Neural cell (in vitro differentiated cells): Measurements from ENCODE around the gene DNAJC18. TPM values are rescaled to one million over a fixed set of nuclear protein-coding genes. Genes with fewer than 3 reads are reported as not detected.

Source experiments
- H2AFZ ChIP-seq: fragments of 200-600, 300-800 bp; sonication (generic), shearing (Covaris generic); 2 replicates; pipeline ENCODE4 v1.6.0; 2014; ENCODE audit warnings: low read depth, mild to moderate bottlenecking, antibody characterized with exemption, low read length, moderate library complexity
- H3F3A ChIP-seq: fragments of 200-600 bp; shearing (Covaris generic); 2 replicates; pipeline ENCODE4 v1.6.1; 2016; ENCODE audit warnings: mild to moderate bottlenecking, moderate library complexity, mixed read lengths, antibody characterized with exemption, low read length; ENCODE audit not compliant: insufficient read depth, poor library complexity, severe bottlenecking
- H3K27ac ChIP-seq: fragments of 200-600, 300-800 bp; sonication (generic), shearing (Covaris generic); 2 replicates; pipeline ENCODE4 v1.5.1; 2014; ENCODE audit warnings: mild to moderate bottlenecking, low read length, moderate library complexity
- H3K27me3 ChIP-seq: fragments of 300-800, 200-600 bp; sonication (generic), shearing (Covaris generic); 2 replicates; pipeline ENCODE4 v1.6.0; 2014; ENCODE audit warnings: mild to moderate bottlenecking, low read depth, low read length, moderate library complexity; ENCODE audit not compliant: insufficient read depth
- H3K36me3 ChIP-seq: fragments of 300-800, 200-600 bp; sonication (generic), shearing (Covaris generic); 2 replicates; pipeline ENCODE4 v1.5.1; 2014; ENCODE audit warnings: mild to moderate bottlenecking, antibody characterized with exemption, low read length, moderate library complexity; ENCODE audit not compliant: insufficient read depth
- H3K4me2 ChIP-seq: fragments of 300-800, 200-600 bp; sonication (generic), shearing (Covaris generic); 2 replicates; pipeline ENCODE4 v1.6.0; 2014; ENCODE audit warnings: mild to moderate bottlenecking, low read length
- H3K4me3 ChIP-seq: fragments of 300-800, 200-600 bp; sonication (generic), shearing (Covaris generic); 2 replicates; pipeline ENCODE4 v1.5.1; 2014; ENCODE audit warnings: mild to moderate bottlenecking, low read length, moderate library complexity
- H3K79me2 ChIP-seq: fragments of 200-600 bp; shearing (Covaris generic); replicated peaks from 2 replicates; pipeline ENCODE4 v1.6.0; 2014; ENCODE audit warnings: mild to moderate bottlenecking, low read length, moderate library complexity; ENCODE audit not compliant: insufficient read depth
- H3K9ac ChIP-seq: fragments of 300-800, 200-600 bp; sonication (generic), shearing (Covaris generic); 2 replicates; pipeline ENCODE4 v1.6.1; 2016; ENCODE audit warnings: mild to moderate bottlenecking, low read length, mixed read lengths
- H3K9me2 ChIP-seq: fragments of 200-600 bp; shearing (Covaris generic); 2 replicates; pipeline ENCODE4 v1.6.1; 2016; ENCODE audit warnings: mild to moderate bottlenecking, low read length, mixed read lengths; ENCODE audit not compliant: insufficient read depth
- H3K9me3 ChIP-seq: fragments of 200-600, 300-800 bp; sonication (generic), shearing (Covaris generic); 2 replicates; pipeline ENCODE4 v1.6.1; 2016; ENCODE audit warnings: mild to moderate bottlenecking, mixed run types, low read length, moderate library complexity, mixed read lengths
- H4K20me1 ChIP-seq: fragments of 200-600 bp; shearing (Covaris generic); 2 replicates; pipeline ENCODE4 v1.6.1; 2016; ENCODE audit warnings: mild to moderate bottlenecking, mixed run types; ENCODE audit not compliant: insufficient read depth
- EP300 ChIP-seq: fragments of 450-650 bp; conservative IDR thresholded peaks from 2 replicates; pipeline ENCODE4 v1.6.1; 2014; ENCODE audit warnings: antibody characterized with exemption, mild to moderate bottlenecking, moderate library complexity; ENCODE audit not compliant: poor library complexity, severe bottlenecking
- EZH2 ChIP-seq: fragments of 200-600, 300-800 bp; shearing (Covaris generic), sonication (generic); IDR thresholded peaks from 2 replicates; pipeline ENCODE4 v1.6.1; 2014; ENCODE audit warnings: antibody characterized with exemption, low read length, borderline replicate concordance, mild to moderate bottlenecking; ENCODE audit not compliant: insufficient read depth, poor library complexity, severe bottlenecking
- MXI1 ChIP-seq: fragments of 450-650 bp; conservative IDR thresholded peaks from 2 replicates; pipeline ENCODE4 v1.6.1; 2014; ENCODE audit warnings: antibody characterized with exemption, mild to moderate bottlenecking; ENCODE audit not compliant: poor library complexity, severe bottlenecking
- POLR2AphosphoS5 ChIP-seq: IDR thresholded peaks from 2 replicates; pipeline ENCODE4 v1.6.1; 2012
- RAD21 ChIP-seq: fragments of 450-650 bp; conservative IDR thresholded peaks from 2 replicates; pipeline ENCODE4 v1.6.1; 2014; ENCODE audit warnings: antibody characterized with exemption, mild to moderate bottlenecking, moderate library complexity
- SMC3 ChIP-seq: fragments of 450-650 bp; conservative IDR thresholded peaks from 2 replicates; pipeline ENCODE4 v1.6.1; 2014; ENCODE audit warnings: antibody characterized with exemption, mild to moderate bottlenecking, moderate library complexity; ENCODE audit not compliant: poor library complexity
- TAF1 ChIP-seq: IDR thresholded peaks from 2 replicates; pipeline ENCODE4 v1.6.1; 2012; ENCODE audit warnings: low read depth
- polyA plus RNA-seq: library from polyadenylated mRNA; depleted of rRNA; stranded (reverse); fragments of >200 nt; gene quantifications from 2 replicates; pipeline ENCODE4 v1.2.3, GENCODE V29; 2014
- TF ChIP-seq, protein P1 (sequence below): fragments of 450-650 bp; IDR thresholded peaks from 2 replicates; pipeline ENCODE4 v1.5.1; 2014; ENCODE audit warnings: antibody characterized with exemption, mild to moderate bottlenecking, moderate library complexity; ENCODE audit not compliant: poor library complexity, severe bottlenecking
- TF ChIP-seq, protein P2 (sequence below): IDR thresholded peaks from 2 replicates; pipeline ENCODE4 v1.6.1; 2012; ENCODE audit warnings: borderline replicate concordance

Gene DNAJC18
- polyA plus RNA-seq, 1 donor from 2014 or later: 44.4 TPM

- H3K79me2 ChIP-seq: no peaks in the 10 kb centered on the region
- H3K9me3 ChIP-seq: no peaks in the 10 kb centered on the region
- H3K27ac ChIP-seq: no peak overlapping the region
- no peak overlapping the region for H3K9ac ChIP-seq
- no peak overlapping the region for H3K4me3 ChIP-seq
- no peaks in the 10 kb centered on the region for H3K9me2 ChIP-seq
- no peak overlapping the region for H2AFZ ChIP-seq
- H3K4me2 ChIP-seq: no peak overlapping the region
- no peaks in the 10 kb centered on the region for H3K27me3 ChIP-seq
- no peaks in the 10 kb centered on the region for H3K36me3 ChIP-seq
- no peak for TF ChIP-seq POLR2AphosphoS5
- TF ChIP-seq EP300: no peak
- TF ChIP-seq, protein P1, sequence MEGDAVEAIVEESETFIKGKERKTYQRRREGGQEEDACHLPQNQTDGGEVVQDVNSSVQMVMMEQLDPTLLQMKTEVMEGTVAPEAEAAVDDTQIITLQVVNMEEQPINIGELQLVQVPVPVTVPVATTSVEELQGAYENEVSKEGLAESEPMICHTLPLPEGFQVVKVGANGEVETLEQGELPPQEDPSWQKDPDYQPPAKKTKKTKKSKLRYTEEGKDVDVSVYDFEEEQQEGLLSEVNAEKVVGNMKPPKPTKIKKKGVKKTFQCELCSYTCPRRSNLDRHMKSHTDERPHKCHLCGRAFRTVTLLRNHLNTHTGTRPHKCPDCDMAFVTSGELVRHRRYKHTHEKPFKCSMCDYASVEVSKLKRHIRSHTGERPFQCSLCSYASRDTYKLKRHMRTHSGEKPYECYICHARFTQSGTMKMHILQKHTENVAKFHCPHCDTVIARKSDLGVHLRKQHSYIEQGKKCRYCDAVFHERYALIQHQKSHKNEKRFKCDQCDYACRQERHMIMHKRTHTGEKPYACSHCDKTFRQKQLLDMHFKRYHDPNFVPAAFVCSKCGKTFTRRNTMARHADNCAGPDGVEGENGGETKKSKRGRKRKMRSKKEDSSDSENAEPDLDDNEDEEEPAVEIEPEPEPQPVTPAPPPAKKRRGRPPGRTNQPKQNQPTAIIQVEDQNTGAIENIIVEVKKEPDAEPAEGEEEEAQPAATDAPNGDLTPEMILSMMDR: no peak
- no peak for TF ChIP-seq TAF1
- no peak for TF ChIP-seq MXI1
- TF ChIP-seq SMC3: no peak
- no peak for TF ChIP-seq RAD21
- TF ChIP-seq, protein P2, sequence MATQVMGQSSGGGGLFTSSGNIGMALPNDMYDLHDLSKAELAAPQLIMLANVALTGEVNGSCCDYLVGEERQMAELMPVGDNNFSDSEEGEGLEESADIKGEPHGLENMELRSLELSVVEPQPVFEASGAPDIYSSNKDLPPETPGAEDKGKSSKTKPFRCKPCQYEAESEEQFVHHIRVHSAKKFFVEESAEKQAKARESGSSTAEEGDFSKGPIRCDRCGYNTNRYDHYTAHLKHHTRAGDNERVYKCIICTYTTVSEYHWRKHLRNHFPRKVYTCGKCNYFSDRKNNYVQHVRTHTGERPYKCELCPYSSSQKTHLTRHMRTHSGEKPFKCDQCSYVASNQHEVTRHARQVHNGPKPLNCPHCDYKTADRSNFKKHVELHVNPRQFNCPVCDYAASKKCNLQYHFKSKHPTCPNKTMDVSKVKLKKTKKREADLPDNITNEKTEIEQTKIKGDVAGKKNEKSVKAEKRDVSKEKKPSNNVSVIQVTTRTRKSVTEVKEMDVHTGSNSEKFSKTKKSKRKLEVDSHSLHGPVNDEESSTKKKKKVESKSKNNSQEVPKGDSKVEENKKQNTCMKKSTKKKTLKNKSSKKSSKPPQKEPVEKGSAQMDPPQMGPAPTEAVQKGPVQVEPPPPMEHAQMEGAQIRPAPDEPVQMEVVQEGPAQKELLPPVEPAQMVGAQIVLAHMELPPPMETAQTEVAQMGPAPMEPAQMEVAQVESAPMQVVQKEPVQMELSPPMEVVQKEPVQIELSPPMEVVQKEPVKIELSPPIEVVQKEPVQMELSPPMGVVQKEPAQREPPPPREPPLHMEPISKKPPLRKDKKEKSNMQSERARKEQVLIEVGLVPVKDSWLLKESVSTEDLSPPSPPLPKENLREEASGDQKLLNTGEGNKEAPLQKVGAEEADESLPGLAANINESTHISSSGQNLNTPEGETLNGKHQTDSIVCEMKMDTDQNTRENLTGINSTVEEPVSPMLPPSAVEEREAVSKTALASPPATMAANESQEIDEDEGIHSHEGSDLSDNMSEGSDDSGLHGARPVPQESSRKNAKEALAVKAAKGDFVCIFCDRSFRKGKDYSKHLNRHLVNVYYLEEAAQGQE: no peak
- no peak for TF ChIP-seq EZH2
- H4K20me1 ChIP-seq: no peaks in the 10 kb centered on the region
- H3F3A ChIP-seq: no peaks in the 10 kb centered on the region
Observed at GRCh38 chr5:139461176-139461575, 21.9 kb upstream of the DNAJC18 start.

- Histone ChIP-seq H3K9me3 (no peaks in the 10 kb centered on the region), H3K79me2 (no peaks in the 10 kb centered on the region), H3K36me3 (no peaks in the 10 kb centered on the region), H3K4me3 (no peak overlapping the region), H3K4me2 (no peak overlapping the region), H4K20me1 (no peaks in the 10 kb centered on the region), H3K9ac (no peak overlapping the region), H3K27ac (no peak overlapping the region), H3K9me2 (no peaks in the 10 kb centered on the region), H3K27me3 (no peaks in the 10 kb centered on the region), H2AFZ (no peak overlapping the region), H3F3A (no peaks in the 10 kb centered on the region)
- no peak for TF ChIP-seq EZH2
- no peak for TF ChIP-seq TAF1
- no peak for TF ChIP-seq SMC3
- no peak for TF ChIP-seq EP300
- TF ChIP-seq, protein P1: no peak
- TF ChIP-seq RAD21: no peak
- TF ChIP-seq MXI1: no peak
- TF ChIP-seq POLR2AphosphoS5: no peak
- TF ChIP-seq, protein P2: no peak
Observed at GRCh38 chr5:139460455-139460854, 21.1 kb upstream of the DNAJC18 start.
